ENCODE measurements around the gene GDF7. TPM values are rescaled to one million over a fixed set of nuclear protein-coding genes. Genes with fewer than 3 reads are reported as not detected.
A peak's percentile ranks its signal among the peaks of the same experiment; 100 is the strongest.

The GDF7 gene
- total RNA-seq, 2 donors from 2014 or later = 0.16 to 0.72 TPM

DNA sequence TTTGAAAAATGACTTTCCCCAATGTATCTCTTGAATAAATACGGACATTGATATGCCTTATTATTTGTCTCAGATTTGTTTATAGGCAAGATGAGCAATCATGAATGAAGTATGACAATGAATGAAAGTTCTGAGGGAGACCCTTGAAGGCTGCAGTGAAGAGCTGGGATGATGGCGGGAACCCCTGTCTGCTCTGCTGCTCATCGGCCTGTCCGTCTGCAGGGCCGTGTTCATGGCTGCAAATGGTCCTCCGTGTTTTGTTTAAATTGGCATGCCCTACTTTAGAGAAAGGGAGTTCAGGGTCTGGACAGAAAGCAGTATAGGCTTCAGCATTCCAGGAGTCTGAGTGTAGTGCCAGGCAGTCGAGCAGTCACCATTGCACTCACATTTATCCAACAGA lies 14.8 kb upstream of the GDF7 start:
- Mint-ChIP-seq H3K27me3 (peaks cover 24% of the 10 kb centered on the region), H3K36me3 (ENCODE audit: low read depth) (peaks cover 14% of the 10 kb centered on the region), H3K4me3 (peak overlapping the region; percentile 95), H3K4me1 (peaks cover 34% of the 10 kb centered on the region), H3K27ac (peak overlapping the region; percentile 94)
- no peak for ATAC-seq
- H3K9me3 ChIP-seq (ENCODE audit: control insufficient read depth, low read length, poor library complexity, severe bottlenecking) = no peaks in the 10 kb centered on the region
- no peak for DNase-seq

GRCh38 chr2:20652673-20653575 lies 14.0 kb upstream of the GDF7 start:
- peaks cover 33% of the 10 kb centered on the region for H3K4me1 Mint-ChIP-seq
- peak overlapping the region; percentile 94 for H3K27ac Mint-ChIP-seq
- H3K27me3 Mint-ChIP-seq = peaks cover 30% of the 10 kb centered on the region
- peaks cover 14% of the 10 kb centered on the region for H3K36me3 Mint-ChIP-seq (ENCODE audit: low read depth)
- DNase-seq (no peak), ATAC-seq (no peak)
- H3K9me3 ChIP-seq (ENCODE audit: control insufficient read depth, low read length, poor library complexity, severe bottlenecking) = no peaks in the 10 kb centered on the region
- no peak overlapping the region for H3K4me3 Mint-ChIP-seq

DNA sequence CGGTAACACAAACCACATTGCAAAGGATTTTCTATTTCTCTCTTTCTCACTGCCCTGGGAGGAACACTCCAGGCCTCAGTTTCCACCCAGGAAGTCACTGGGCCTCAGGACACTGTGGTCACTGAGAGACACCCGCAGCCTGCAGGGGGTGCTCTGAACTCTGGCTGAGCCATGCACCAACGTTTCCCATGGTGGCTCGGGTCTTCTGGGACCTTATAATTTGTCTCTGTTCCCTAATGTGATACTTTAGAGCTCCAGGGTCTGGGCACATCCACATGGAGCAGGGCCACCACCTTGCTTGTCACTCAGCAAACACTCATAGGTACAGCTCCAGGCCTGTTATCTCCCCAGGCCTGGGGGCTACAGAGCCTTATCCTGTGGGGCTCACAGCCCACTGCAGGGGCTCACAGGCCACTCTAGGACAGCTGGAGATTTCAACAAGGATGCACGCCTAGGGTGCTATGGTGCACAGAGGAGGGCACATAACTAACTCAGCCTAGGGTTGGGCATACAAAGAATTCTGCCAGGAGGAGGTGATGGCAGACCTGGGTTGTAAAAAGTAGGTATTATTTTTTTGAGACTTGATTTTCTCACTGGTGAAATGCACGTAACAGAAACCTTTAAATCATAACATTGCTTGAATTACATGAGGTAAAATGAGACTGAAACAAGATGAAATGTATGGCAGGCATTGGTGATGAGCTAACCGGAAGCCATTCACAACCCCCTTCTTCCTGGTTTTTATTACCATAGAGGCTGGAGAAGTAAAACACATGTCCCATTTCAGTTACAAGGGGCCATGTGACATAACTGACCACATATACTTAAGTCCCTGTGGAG lies 13.0 kb upstream of the GDF7 start:
- H3K36me3 Mint-ChIP-seq (ENCODE audit: low read depth) = peaks cover 10% of the 10 kb centered on the region
- peak overlapping the region; percentile 65 for H3K27ac Mint-ChIP-seq
- no peak for ATAC-seq
- H3K27me3 Mint-ChIP-seq = peaks cover 37% of the 10 kb centered on the region
- H3K9me3 ChIP-seq (ENCODE audit: control insufficient read depth, low read length, poor library complexity, severe bottlenecking) = no peaks in the 10 kb centered on the region
- DNase-seq = no peak
- no peak overlapping the region for H3K4me3 Mint-ChIP-seq
- peaks cover 23% of the 10 kb centered on the region for H3K4me1 Mint-ChIP-seq

- Mint-ChIP-seq H3K27ac (peak overlapping the region; percentile 65), H3K36me3 (ENCODE audit: low read depth) (peaks cover 10% of the 10 kb centered on the region), H3K4me3 (no peak overlapping the region), H3K4me1 (peaks cover 18% of the 10 kb centered on the region), H3K27me3 (peaks cover 43% of the 10 kb centered on the region)
- DNase-seq = no peak
- H3K9me3 ChIP-seq (ENCODE audit: control insufficient read depth, low read length, poor library complexity, severe bottlenecking) = no peaks in the 10 kb centered on the region
- ATAC-seq = no peak
Measured at GRCh38 chr2:20654535-20654813, 12.5 kb upstream of the GDF7 start.

- Mint-ChIP-seq H3K27me3 (peaks cover 63% of the 10 kb centered on the region), H3K27ac (no peak overlapping the region), H3K36me3 (ENCODE audit: low read depth) (peaks cover 10% of the 10 kb centered on the region), H3K4me1 (peaks cover 5% of the 10 kb centered on the region), H3K4me3 (no peak overlapping the region)
- DNase-seq = no peak
- ATAC-seq = no peak
- H3K9me3 ChIP-seq (ENCODE audit: control insufficient read depth, low read length, poor library complexity, severe bottlenecking) = no peaks in the 10 kb centered on the region
Measured at GRCh38 chr2:20656561-20656960, 10.4 kb upstream of the GDF7 start.

- H3K27me3 Mint-ChIP-seq = peaks cover 75% of the 10 kb centered on the region
- H3K27ac Mint-ChIP-seq = no peak overlapping the region
- H3K4me3 Mint-ChIP-seq = no peak overlapping the region
- peaks cover 2% of the 10 kb centered on the region for H3K4me1 Mint-ChIP-seq
- ATAC-seq = no peak
- H3K9me3 ChIP-seq (ENCODE audit: control insufficient read depth, low read length, poor library complexity, severe bottlenecking) = no peaks in the 10 kb centered on the region
- peaks cover 7% of the 10 kb centered on the region for H3K36me3 Mint-ChIP-seq (ENCODE audit: low read depth)
- DNase-seq = no peak
Measured at GRCh38 chr2:20657522-20658235, 9.3 kb upstream of the GDF7 start.

- no peak for DNase-seq
- H3K27me3 Mint-ChIP-seq = peaks cover 89% of the 10 kb centered on the region
- H3K4me3 Mint-ChIP-seq = no peak overlapping the region
- no peaks in the 10 kb centered on the region for H3K9me3 ChIP-seq (ENCODE audit: control insufficient read depth, low read length, poor library complexity, severe bottlenecking)
- H3K36me3 Mint-ChIP-seq (ENCODE audit: low read depth) = peaks cover 2% of the 10 kb centered on the region
- H3K4me1 Mint-ChIP-seq = peaks cover 4% of the 10 kb centered on the region
- ATAC-seq = no peak
- H3K27ac Mint-ChIP-seq = no peak overlapping the region
Measured at GRCh38 chr2:20660506-20661420, 6.2 kb upstream of the GDF7 start.

GRCh38 chr2:20661421-20662307 lies 5.3 kb upstream of the GDF7 start:
- Mint-ChIP-seq H3K36me3 (ENCODE audit: low read depth) (peaks cover 2% of the 10 kb centered on the region), H3K4me3 (no peak overlapping the region), H3K27ac (no peak overlapping the region), H3K4me1 (peaks cover 6% of the 10 kb centered on the region), H3K27me3 (peaks cover 90% of the 10 kb centered on the region)
- ATAC-seq = peak; percentile 82
- peak in 2 of 3 donors; percentile 50 to 53 for DNase-seq
- H3K9me3 ChIP-seq (ENCODE audit: control insufficient read depth, low read length, poor library complexity, severe bottlenecking) = no peaks in the 10 kb centered on the region

DNA sequence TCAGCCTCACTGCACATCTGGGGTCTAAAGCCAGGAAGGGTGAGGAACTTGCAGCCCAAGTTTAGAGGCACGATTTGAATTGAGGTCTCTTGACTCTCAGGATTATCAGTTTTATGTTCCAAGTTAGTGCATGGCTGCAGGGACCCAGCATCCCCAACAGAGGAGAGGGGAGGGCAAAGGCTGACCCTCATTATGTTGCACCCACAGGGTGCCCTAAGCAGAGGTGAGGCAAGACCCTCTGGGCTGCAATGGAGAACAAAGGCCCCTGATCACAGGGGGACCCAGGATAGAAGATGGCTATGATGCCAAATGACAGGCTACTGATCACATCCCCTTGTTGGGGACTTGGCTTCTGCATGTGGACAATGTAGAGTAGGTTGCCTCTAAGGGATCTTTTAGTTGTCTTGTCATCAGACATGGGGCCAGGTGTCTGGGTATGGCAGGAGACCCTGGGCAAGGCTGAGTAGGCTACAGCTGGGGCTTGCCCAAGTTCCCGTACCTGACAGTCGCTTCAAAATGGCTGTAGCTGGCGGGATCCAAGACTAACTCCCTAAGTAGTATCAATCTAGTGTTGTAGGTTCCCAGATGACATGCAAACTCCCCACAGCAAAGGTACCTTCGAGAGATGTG lies 4.5 kb upstream of the GDF7 start:
- Mint-ChIP-seq H3K27me3 (peaks cover 82% of the 10 kb centered on the region), H3K36me3 (ENCODE audit: low read depth) (no peaks in the 10 kb centered on the region), H3K27ac (no peak overlapping the region), H3K4me1 (peaks cover 6% of the 10 kb centered on the region), H3K4me3 (no peak overlapping the region)
- ATAC-seq (no peak), DNase-seq (no peak)
- no peaks in the 10 kb centered on the region for H3K9me3 ChIP-seq (ENCODE audit: control insufficient read depth, low read length, poor library complexity, severe bottlenecking)

GRCh38 chr2:20663196-20664070 lies 3.5 kb upstream of the GDF7 start:
- no peaks in the 10 kb centered on the region for H3K36me3 Mint-ChIP-seq (ENCODE audit: low read depth)
- H3K4me3 Mint-ChIP-seq = no peak overlapping the region
- H3K27ac Mint-ChIP-seq = no peak overlapping the region
- peaks cover 8% of the 10 kb centered on the region for H3K4me1 Mint-ChIP-seq
- ATAC-seq (no peak), DNase-seq (no peak)
- no peaks in the 10 kb centered on the region for H3K9me3 ChIP-seq (ENCODE audit: control insufficient read depth, low read length, poor library complexity, severe bottlenecking)
- peaks cover 85% of the 10 kb centered on the region for H3K27me3 Mint-ChIP-seq

GRCh38 chr2:20664071-20664390 lies 2.9 kb upstream of the GDF7 start:
- Mint-ChIP-seq H3K4me3 (no peak overlapping the region), H3K27ac (no peak overlapping the region), H3K36me3 (ENCODE audit: low read depth) (no peaks in the 10 kb centered on the region), H3K4me1 (peaks cover 8% of the 10 kb centered on the region), H3K27me3 (peaks cover 86% of the 10 kb centered on the region)
- no peak for DNase-seq
- no peaks in the 10 kb centered on the region for H3K9me3 ChIP-seq (ENCODE audit: control insufficient read depth, low read length, poor library complexity, severe bottlenecking)
- no peak for ATAC-seq

Measured in T-helper 17 cell (primary cell).